GM21390 (cell line): ENCODE results near the gene MBTD1.
A peak's percentile ranks its signal among the peaks of the same experiment; 100 is the strongest.

Experiments used
- ATAC-seq: cut with Tn5 transposase; IDR thresholded peaks from one replicate; pipeline ENCODE4 v1.9.1; 2021; ENCODE audit not compliant: unreplicated experiment

Gene MBTD1

DNA sequence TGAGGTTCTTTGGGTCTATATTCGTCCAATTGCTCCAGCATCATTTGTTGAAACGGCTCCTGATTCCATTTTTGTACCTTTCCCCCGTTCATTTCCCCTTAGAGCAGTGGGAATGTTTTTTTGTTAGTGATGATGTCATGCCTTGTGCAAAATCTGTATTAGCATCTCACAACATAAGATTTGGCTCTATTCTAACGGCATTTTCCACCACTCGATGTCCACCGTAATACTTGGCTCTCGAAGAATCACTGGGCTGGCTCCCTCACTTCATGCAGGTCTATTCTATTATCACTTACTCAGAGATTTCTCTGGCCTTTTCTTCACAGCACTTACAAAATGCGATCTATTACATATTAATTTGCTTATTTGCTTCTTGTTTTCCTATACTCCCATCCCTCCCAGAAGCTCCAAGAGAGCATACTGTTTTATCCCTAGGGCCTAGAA is 107.1 kb downstream of the MBTD1 start:
- ATAC-seq: peak; percentile 6

DNA sequence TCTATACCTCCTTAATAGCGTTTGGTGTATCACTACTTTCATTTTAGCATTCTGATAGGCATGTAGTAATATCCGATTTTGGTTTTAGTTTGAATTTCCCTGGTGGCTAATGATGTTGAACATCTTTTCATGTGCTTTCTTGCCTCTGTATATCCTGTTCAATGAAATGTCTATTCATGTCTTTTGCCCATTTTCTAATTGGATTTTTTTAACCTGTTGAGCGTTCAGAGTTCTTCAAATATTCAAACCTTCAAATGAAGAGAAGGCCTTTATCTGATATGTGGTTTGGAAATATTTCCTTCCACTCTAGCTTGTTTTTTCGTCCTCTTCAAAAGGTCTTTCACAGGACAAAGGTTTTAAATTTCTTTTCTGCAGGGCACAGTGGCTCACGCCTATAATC is 108.9 kb downstream of the MBTD1 start:
- no peak for ATAC-seq

DNA sequence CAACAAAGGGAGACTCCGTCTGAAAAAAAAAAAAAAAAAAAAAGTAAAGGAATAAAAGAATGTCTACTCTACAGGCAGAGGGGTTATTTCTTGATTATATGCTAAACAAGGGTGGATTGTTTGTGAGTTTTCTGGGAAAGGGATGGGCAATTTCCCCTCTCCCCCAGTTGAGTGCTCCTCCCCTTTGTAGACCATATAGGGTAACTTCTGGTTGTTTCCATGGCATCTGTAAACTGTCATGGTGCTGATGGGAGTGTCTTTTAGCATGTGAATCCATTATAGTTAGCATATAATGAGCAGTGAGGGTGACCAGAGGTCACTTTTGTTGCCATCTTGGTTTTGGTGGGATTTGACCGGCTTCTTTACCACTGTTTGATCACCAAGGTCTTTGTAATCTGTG is 110.7 kb downstream of the MBTD1 start:
- no peak for ATAC-seq

DNA sequence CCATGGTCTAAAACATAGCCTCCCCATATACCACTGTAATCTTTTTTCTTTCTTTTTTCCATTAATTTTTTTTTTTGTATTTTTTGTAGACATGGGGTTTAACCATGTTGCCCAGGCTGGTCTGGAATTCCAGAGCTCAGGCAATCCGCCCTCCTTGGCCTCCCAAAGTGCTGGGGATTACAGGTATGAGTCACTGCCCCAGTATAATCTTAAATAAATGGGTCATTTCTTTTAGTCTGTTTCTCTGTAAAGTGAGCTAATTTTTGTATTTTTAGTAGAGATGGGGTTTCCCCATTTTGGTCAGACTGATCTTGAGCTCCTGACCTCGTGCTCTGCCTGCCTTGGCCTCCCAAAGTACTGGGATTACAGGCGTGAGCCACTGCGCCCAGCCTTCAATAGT is 112.2 kb downstream of the MBTD1 start:
- no peak for ATAC-seq

DNA sequence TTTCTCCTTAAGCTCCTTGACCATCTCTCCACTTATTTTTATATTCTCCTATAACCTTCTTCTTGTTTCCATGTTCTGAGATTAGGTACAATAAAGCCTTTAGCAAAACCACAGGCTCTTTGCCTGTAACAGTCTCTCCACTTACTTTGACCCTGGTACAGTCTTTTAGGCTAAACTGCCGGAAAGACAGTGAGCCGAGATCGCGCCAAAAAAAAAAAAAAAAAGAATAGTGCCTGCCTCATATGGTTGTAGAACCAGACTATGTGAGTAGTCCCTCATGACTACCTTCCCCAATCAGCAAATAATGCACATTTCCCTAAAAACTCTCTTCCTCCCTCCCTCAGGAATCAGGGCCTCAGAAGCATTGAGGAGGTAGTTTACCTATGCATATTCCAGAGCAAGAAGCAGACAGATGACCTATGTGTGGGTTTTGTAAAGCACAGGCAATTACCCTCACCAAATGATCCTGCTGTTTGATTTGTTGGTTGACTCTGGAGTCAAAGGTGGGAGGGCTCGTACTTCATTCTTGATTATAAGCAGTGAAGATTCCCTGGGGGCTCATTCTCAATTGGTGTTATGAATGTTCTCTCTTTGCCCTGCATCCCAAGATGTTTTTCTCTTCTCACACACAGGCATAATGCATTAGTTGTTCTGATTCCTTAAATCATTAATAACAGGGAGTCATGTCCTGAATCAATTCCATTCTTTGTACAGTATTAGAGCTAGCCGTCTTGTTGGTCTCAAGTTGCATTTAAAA is 115.4 kb downstream of the MBTD1 start:
- no peak for ATAC-seq

DNA sequence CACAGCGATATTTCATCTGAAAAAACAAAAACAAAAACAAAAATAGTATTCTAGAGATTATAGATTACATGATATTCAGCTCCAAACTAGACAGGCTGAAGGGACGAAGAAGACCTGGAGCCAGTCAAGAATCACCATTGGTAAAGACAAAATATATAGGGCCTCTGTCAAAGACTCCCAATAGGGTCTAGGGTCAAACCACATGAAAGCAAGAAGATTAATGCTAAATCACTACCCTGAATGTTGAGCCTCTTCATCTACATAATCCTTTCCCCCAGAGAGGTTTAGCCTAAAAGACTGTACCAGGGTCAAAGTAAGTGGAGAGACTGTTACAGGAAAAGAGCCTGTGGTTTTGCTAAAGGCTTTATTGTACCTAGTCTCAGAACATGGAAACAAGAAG is 117.3 kb downstream of the MBTD1 start:
- ATAC-seq: no peak

DNA sequence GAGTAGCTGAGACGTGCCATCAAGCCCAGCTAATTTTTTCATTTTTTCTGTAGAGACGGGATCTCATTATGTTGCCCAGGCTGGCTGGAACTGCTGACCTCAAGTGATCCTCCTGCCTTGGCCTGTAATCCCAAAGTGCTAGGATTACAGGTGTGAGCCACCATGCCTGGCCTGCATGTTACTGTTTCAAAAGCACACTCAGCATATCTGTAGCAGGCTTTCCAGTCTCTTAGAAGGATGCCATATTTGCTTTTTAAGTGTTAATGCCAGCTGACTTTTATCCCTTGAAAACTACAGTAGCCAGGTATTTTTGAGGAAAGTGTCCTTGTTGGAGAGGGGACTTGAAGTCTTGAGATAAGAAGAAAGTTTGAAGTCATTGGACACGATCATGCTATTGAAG is 123.9 kb downstream of the MBTD1 start:
- no peak for ATAC-seq

DNA sequence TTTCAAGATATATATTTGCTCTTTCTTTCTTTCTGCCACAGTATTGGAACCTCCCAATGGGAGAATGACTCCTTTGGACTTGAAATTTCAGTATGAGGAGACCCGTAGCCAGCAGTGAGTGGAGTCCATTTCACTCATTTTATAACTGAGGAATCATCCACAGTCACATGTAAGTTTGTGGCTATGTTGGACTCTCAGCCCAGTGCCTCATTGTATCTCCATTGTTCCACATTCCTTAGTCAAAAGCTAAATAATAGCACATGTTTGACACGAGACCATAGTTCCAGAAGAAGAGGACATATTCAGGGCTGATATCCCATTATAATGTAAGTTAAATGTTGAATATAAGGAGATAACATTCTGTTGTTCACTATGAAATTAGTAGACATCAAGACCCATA is 126.5 kb downstream of the MBTD1 start:
- no peak for ATAC-seq

DNA sequence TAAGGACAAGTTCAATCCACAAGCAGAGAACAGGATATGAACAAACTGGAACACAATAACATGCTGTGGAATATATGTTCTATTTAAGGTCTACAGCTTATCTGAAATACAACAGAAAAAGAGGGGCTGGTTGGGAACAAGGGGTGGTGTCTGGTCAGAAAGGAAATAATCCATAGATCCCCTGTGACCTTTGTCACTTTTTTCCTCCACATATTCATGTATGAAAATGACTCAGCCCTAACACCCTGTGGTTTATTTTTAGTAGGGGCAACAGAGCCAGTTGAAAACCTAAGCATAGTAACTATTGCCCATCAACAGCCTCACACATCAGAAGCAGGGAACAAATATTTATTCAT is 126.9 kb downstream of the MBTD1 start:
- peak; percentile 57 for ATAC-seq

DNA sequence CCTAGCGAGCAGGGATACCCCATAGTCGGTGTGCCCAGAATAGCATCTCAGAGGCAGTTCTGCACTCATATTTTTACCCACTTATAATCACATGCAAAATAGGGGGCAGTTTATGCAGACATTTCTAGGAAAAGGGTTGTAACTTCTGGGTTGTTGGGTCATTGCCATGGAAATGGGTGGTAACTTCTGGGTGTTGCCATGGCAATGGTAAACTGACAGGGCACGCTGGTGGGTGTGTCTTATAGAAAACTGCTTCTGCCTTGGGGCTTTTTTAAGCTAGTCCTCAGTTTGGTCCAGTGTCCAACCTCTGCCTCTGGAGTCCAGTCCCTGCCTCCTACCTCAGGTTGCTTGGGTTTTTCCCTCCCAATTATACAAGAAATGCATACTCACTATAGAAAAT is 131.8 kb downstream of the MBTD1 start:
- no peak for ATAC-seq
